RPMI8226 (cell line): ENCODE data around the gene KIAA2012.
"Not testable (repeated sequence)": the region's sequence is repeated elsewhere in the genome, so short reads cannot be mapped to it uniquely, and the experiment has no call there.

Source experiments
- DNase-seq: peaks from one replicate; pipeline ENCODE4 v3.0.0-alpha.2; 2015

KIAA2012 gene

GRCh38 chr2:202204855-202205254 lies 131.8 kb downstream of the KIAA2012 start:
- no peak for DNase-seq

- no peak for DNase-seq
These were observed 135.5 kb downstream of the KIAA2012 start for GRCh38 chr2:202208526-202208925.

DNA sequence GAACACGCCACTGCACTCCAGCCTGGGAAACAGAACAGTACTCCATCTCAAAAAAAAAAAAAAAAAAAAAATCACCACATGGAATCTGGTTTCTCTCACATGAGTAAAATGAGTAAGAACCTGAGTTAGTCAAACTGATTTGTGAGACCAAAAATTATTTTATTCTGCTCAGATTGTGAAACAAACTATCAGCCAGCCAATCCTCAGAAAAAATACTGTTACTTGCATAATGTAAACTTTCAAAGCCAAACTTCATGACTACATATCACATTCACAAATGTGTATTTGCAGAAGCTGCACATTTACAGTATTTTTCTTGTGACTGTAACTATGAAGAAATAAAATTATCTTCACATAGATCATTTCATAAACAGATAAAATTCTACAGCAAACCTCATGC lies 142.1 kb downstream of the KIAA2012 start:
- DNase-seq = no peak

GRCh38 chr2:202221873-202222272 lies 148.8 kb downstream of the KIAA2012 start:
- no peak for DNase-seq

- DNase-seq = peak; percentile 23
These were observed 164.8 kb downstream of the KIAA2012 start for GRCh38 chr2:202237787-202238233.

GRCh38 chr2:202238234-202239197 lies 165.5 kb downstream of the KIAA2012 start, which contains the start of gene SUMO1:
TSS of gene SUMO1 (minus strand) at chr2:202238597. CDS start at chr2:202238451, 146 bp downstream.
- peak; percentile 92 for DNase-seq

- DNase-seq = not testable (repeated sequence)
These were observed 174.7 kb downstream of the KIAA2012 start for GRCh38 chr2:202247710-202248109.

DNA sequence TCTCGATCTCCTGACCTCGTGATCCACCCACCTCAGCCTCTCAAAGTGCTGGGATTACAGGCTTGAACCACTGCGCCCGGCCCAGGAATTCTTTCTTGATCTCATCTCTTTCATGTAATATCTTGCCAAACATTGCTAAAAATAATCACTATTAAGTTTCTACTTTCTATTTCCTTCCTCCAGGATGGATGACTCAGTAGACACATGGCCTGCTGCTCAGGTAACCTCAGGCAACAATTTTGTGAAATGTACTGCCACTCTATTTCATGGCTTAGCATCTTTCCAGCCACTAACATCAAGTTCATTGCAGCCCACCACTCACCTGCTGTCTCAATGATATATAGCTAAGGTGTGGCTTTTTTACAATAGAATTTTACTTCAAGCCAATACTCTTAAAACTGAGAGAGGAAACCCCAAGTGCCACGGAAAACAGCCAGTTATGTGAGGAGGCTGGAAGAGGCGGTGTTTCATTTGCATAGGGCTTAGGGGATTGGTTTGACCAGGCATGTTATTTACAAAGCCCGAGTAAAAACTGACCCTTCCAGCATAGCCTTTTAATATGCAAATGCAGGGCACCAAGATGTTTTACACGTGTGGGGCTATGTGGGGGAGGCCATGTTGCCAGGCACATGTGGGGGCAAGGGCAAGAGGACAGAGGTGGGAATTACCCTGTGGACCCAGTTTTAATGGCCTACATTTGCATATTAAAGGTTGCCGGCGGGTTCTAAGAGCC lies 176.6 kb downstream of the KIAA2012 start:
- DNase-seq = no peak

DNA sequence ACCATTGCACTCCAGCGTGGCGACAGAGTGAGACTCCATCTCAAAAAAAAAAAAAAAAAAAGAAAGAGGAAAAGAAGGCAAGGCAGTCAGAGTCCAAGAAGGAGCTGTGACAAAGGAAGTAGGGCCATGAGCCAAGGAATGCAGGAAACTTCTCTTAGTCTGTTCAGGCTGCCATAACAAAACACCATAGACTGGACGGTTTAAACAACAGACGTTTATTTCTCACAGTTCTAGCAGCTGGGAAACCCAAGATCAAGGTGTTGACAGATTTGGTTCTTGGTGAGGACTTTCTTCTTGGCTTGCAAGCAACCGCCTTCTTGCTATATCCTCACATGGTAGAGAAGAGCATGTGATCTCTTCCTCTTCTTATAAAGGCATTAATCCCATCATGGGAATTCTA lies 178.4 kb downstream of the KIAA2012 start:
- no peak for DNase-seq
